Neural cell (in vitro differentiated cells): ENCODE results near the gene GRID1. TPM values are rescaled to one million over a fixed set of nuclear protein-coding genes. Genes with fewer than 3 reads are reported as not detected.

ENCODE experiments used
- H2AFZ ChIP-seq: fragments of 200-600, 300-800 bp; sonication (generic), shearing (Covaris generic); 2 replicates; pipeline ENCODE4 v1.6.0; 2014; ENCODE audit warnings: low read depth, mild to moderate bottlenecking, antibody characterized with exemption, low read length, moderate library complexity
- H3F3A ChIP-seq: fragments of 200-600 bp; shearing (Covaris generic); 2 replicates; pipeline ENCODE4 v1.6.1; 2016; ENCODE audit warnings: mild to moderate bottlenecking, moderate library complexity, mixed read lengths, antibody characterized with exemption, low read length; ENCODE audit not compliant: insufficient read depth, poor library complexity, severe bottlenecking
- H3K27ac ChIP-seq: fragments of 200-600, 300-800 bp; sonication (generic), shearing (Covaris generic); 2 replicates; pipeline ENCODE4 v1.5.1; 2014; ENCODE audit warnings: mild to moderate bottlenecking, low read length, moderate library complexity
- H3K27me3 ChIP-seq: fragments of 300-800, 200-600 bp; sonication (generic), shearing (Covaris generic); 2 replicates; pipeline ENCODE4 v1.6.0; 2014; ENCODE audit warnings: mild to moderate bottlenecking, low read depth, low read length, moderate library complexity; ENCODE audit not compliant: insufficient read depth
- H3K36me3 ChIP-seq: fragments of 300-800, 200-600 bp; sonication (generic), shearing (Covaris generic); 2 replicates; pipeline ENCODE4 v1.5.1; 2014; ENCODE audit warnings: mild to moderate bottlenecking, antibody characterized with exemption, low read length, moderate library complexity; ENCODE audit not compliant: insufficient read depth
- H3K4me2 ChIP-seq: fragments of 300-800, 200-600 bp; sonication (generic), shearing (Covaris generic); 2 replicates; pipeline ENCODE4 v1.6.0; 2014; ENCODE audit warnings: mild to moderate bottlenecking, low read length
- H3K4me3 ChIP-seq: fragments of 300-800, 200-600 bp; sonication (generic), shearing (Covaris generic); 2 replicates; pipeline ENCODE4 v1.5.1; 2014; ENCODE audit warnings: mild to moderate bottlenecking, low read length, moderate library complexity
- H3K79me2 ChIP-seq: fragments of 200-600 bp; shearing (Covaris generic); replicated peaks from 2 replicates; pipeline ENCODE4 v1.6.0; 2014; ENCODE audit warnings: mild to moderate bottlenecking, low read length, moderate library complexity; ENCODE audit not compliant: insufficient read depth
- H3K9ac ChIP-seq: fragments of 300-800, 200-600 bp; sonication (generic), shearing (Covaris generic); 2 replicates; pipeline ENCODE4 v1.6.1; 2016; ENCODE audit warnings: mild to moderate bottlenecking, low read length, mixed read lengths
- H3K9me2 ChIP-seq: fragments of 200-600 bp; shearing (Covaris generic); 2 replicates; pipeline ENCODE4 v1.6.1; 2016; ENCODE audit warnings: mild to moderate bottlenecking, low read length, mixed read lengths; ENCODE audit not compliant: insufficient read depth
- H3K9me3 ChIP-seq: fragments of 200-600, 300-800 bp; sonication (generic), shearing (Covaris generic); 2 replicates; pipeline ENCODE4 v1.6.1; 2016; ENCODE audit warnings: mild to moderate bottlenecking, mixed run types, low read length, moderate library complexity, mixed read lengths
- H4K20me1 ChIP-seq: fragments of 200-600 bp; shearing (Covaris generic); 2 replicates; pipeline ENCODE4 v1.6.1; 2016; ENCODE audit warnings: mild to moderate bottlenecking, mixed run types; ENCODE audit not compliant: insufficient read depth
- EP300 ChIP-seq: fragments of 450-650 bp; conservative IDR thresholded peaks from 2 replicates; pipeline ENCODE4 v1.6.1; 2014; ENCODE audit warnings: antibody characterized with exemption, mild to moderate bottlenecking, moderate library complexity; ENCODE audit not compliant: poor library complexity, severe bottlenecking
- EZH2 ChIP-seq: fragments of 200-600, 300-800 bp; shearing (Covaris generic), sonication (generic); IDR thresholded peaks from 2 replicates; pipeline ENCODE4 v1.6.1; 2014; ENCODE audit warnings: antibody characterized with exemption, low read length, borderline replicate concordance, mild to moderate bottlenecking; ENCODE audit not compliant: insufficient read depth, poor library complexity, severe bottlenecking
- MXI1 ChIP-seq: fragments of 450-650 bp; conservative IDR thresholded peaks from 2 replicates; pipeline ENCODE4 v1.6.1; 2014; ENCODE audit warnings: antibody characterized with exemption, mild to moderate bottlenecking; ENCODE audit not compliant: poor library complexity, severe bottlenecking
- POLR2AphosphoS5 ChIP-seq: IDR thresholded peaks from 2 replicates; pipeline ENCODE4 v1.6.1; 2012
- RAD21 ChIP-seq: fragments of 450-650 bp; conservative IDR thresholded peaks from 2 replicates; pipeline ENCODE4 v1.6.1; 2014; ENCODE audit warnings: antibody characterized with exemption, mild to moderate bottlenecking, moderate library complexity
- REST ChIP-seq: IDR thresholded peaks from 2 replicates; pipeline ENCODE4 v1.6.1; 2012; ENCODE audit warnings: borderline replicate concordance
- SMC3 ChIP-seq: fragments of 450-650 bp; conservative IDR thresholded peaks from 2 replicates; pipeline ENCODE4 v1.6.1; 2014; ENCODE audit warnings: antibody characterized with exemption, mild to moderate bottlenecking, moderate library complexity; ENCODE audit not compliant: poor library complexity
- TAF1 ChIP-seq: IDR thresholded peaks from 2 replicates; pipeline ENCODE4 v1.6.1; 2012; ENCODE audit warnings: low read depth
- polyA plus RNA-seq: library from polyadenylated mRNA; depleted of rRNA; stranded (reverse); fragments of >200 nt; gene quantifications from 2 replicates; pipeline ENCODE4 v1.2.3, GENCODE V29; 2014
- TF ChIP-seq, protein P1 (sequence below): fragments of 450-650 bp; IDR thresholded peaks from 2 replicates; pipeline ENCODE4 v1.5.1; 2014; ENCODE audit warnings: antibody characterized with exemption, mild to moderate bottlenecking, moderate library complexity; ENCODE audit not compliant: poor library complexity, severe bottlenecking

Gene GRID1
- polyA plus RNA-seq, 1 donor from 2014 or later: 7.3 TPM

DNA sequence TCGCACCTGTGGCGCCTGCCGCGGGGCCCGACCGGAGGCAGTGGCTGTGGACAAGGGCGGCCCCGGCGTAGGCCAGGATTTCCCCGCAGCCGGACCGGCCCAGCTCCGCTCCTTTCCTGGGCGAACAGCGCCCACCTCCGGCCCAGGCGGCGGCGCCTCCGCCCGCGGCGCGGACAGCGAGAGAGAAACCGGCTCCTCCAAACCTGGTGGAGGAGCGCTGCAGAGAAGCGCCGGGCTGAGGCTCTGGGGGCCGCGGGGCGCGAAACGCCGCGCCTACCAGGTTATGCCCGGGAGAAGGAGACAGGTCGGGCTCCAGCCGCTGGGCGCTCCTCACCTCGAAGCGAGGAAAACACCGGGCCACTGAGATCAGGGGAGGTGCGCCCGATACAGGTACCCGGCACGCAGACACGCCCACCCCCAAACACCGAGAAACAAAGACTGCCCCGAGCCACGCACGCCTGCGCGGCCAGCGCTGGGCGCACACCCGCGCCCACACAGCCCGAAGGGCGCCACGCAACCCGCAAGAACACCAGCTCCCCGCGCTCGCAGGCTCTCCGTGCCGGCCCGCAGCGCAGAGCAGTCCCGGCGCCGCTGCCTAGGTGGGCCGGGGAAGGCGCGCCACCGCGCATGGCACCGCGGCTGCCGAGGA is 3.3 kb downstream of the GRID1 start:
- Histone ChIP-seq H3K4me2 (peak overlapping the region; percentile 30), H3K4me3 (peak overlapping the region; percentile 86), H3K36me3 (no peaks in the 10 kb centered on the region), H3K9me2 (no peaks in the 10 kb centered on the region), H2AFZ (no peak overlapping the region), H3K9me3 (no peaks in the 10 kb centered on the region), H3K27ac (no peak overlapping the region), H3F3A (no peaks in the 10 kb centered on the region), H3K27me3 (peaks cover 57% of the 10 kb centered on the region), H4K20me1 (peaks cover 8% of the 10 kb centered on the region), H3K9ac (peak overlapping the region; percentile 42), H3K79me2 (no peaks in the 10 kb centered on the region)
- no peak for TF ChIP-seq REST
- TF ChIP-seq EP300: no peak
- TF ChIP-seq, protein P1, sequence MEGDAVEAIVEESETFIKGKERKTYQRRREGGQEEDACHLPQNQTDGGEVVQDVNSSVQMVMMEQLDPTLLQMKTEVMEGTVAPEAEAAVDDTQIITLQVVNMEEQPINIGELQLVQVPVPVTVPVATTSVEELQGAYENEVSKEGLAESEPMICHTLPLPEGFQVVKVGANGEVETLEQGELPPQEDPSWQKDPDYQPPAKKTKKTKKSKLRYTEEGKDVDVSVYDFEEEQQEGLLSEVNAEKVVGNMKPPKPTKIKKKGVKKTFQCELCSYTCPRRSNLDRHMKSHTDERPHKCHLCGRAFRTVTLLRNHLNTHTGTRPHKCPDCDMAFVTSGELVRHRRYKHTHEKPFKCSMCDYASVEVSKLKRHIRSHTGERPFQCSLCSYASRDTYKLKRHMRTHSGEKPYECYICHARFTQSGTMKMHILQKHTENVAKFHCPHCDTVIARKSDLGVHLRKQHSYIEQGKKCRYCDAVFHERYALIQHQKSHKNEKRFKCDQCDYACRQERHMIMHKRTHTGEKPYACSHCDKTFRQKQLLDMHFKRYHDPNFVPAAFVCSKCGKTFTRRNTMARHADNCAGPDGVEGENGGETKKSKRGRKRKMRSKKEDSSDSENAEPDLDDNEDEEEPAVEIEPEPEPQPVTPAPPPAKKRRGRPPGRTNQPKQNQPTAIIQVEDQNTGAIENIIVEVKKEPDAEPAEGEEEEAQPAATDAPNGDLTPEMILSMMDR: peak; percentile 83
- TF ChIP-seq EZH2: no peak
- peak; percentile 80 for TF ChIP-seq SMC3
- TF ChIP-seq RAD21: peak; percentile 87
- TF ChIP-seq MXI1: no peak
- TF ChIP-seq TAF1: no peak
- TF ChIP-seq POLR2AphosphoS5: no peak

- TF ChIP-seq REST: no peak
- no peak for TF ChIP-seq POLR2AphosphoS5
- TF ChIP-seq MXI1: no peak
- TF ChIP-seq RAD21: no peak
- TF ChIP-seq, protein P1: no peak
- TF ChIP-seq TAF1: no peak
- TF ChIP-seq EZH2: no peak
- TF ChIP-seq EP300: no peak
- no peak for TF ChIP-seq SMC3
- H3K9ac ChIP-seq: peak overlapping the region; percentile 42
- H3K4me3 ChIP-seq: peak overlapping the region; percentile 86
- H3K9me3 ChIP-seq: no peaks in the 10 kb centered on the region
- H3K9me2 ChIP-seq: no peaks in the 10 kb centered on the region
- H3K4me2 ChIP-seq: no peak overlapping the region
- H2AFZ ChIP-seq: no peak overlapping the region
- H4K20me1 ChIP-seq: peaks cover 8% of the 10 kb centered on the region
- no peaks in the 10 kb centered on the region for H3K36me3 ChIP-seq
- H3K27ac ChIP-seq: no peak overlapping the region
- no peaks in the 10 kb centered on the region for H3F3A ChIP-seq
- H3K79me2 ChIP-seq: no peaks in the 10 kb centered on the region
- H3K27me3 ChIP-seq: peaks cover 51% of the 10 kb centered on the region
Measured at GRCh38 chr10:86362586-86363183, 3.9 kb downstream of the GRID1 start.
